BLaER1 treated with 17β-estradiol and CSF1 and Interleukin-3, amounts not matched to agents 10 nM and 100 nM (cell line): ENCODE measurements around the gene ZSCAN29.
"Not testable (repeated sequence)": the region's sequence is repeated elsewhere in the genome, so short reads cannot be mapped to it uniquely, and the experiment has no call there.

Source experiments
- H3K27ac ChIP-seq, 11 experiments: shearing (Covaris generic); formaldehyde crosslinking; 2 replicates each; pipeline ENCODE4 v1.8.1; 2022
- H3K27me3 ChIP-seq, 11 experiments: shearing (Covaris generic); formaldehyde crosslinking; 2 replicates each; pipeline ENCODE4 v1.8.1; 2022
- H3K36me3 ChIP-seq, 11 experiments: shearing (Covaris generic); formaldehyde crosslinking; 2 replicates each; pipeline ENCODE4 v1.8.1; 2022
- H3K4me1 ChIP-seq, 10 experiments: shearing (Covaris generic); formaldehyde crosslinking; 2 replicates each; pipeline ENCODE4 v1.8.1; 2022
- H3K4me2 ChIP-seq, 11 experiments: shearing (Covaris generic); formaldehyde crosslinking; 2 replicates each; pipeline ENCODE4 v1.8.1; 2022
- H3K4me3 ChIP-seq, 10 experiments: shearing (Covaris generic); formaldehyde crosslinking; 2 replicates each; pipeline ENCODE4 v1.8.1; 2022
- H3K9ac ChIP-seq, 11 experiments: shearing (Covaris generic); formaldehyde crosslinking; 2 replicates each; pipeline ENCODE4 v1.8.1; 2022
- H3K9me3 ChIP-seq, 11 experiments: shearing (Covaris generic); formaldehyde crosslinking; replicated peaks in 1 of 11; 2 replicates each; pipeline ENCODE4 v1.8.1; 2022
- H4K20me1 ChIP-seq, 11 experiments: shearing (Covaris generic); formaldehyde crosslinking; 2 replicates each; pipeline ENCODE4 v1.8.1; 2022
- Cebpa-rat ChIP-seq, 11 experiments: shearing (Covaris generic); IDR thresholded peaks; 2 replicates each; pipeline ENCODE4 v1.8.1; 2022

ZSCAN29 gene

GRCh38 chr15:43404130-43404529, 33.3 kb upstream of the ZSCAN29 start:
- Histone ChIP-seq H3K27ac (no peak overlapping the region), H4K20me1 (peaks cover 0 to 7% (median 0%) of the 10 kb centered on the region in 11 experiments; a peak in 4 of 22 replicates), H3K9ac (no peak overlapping the region), H3K36me3 (peaks cover 100% of the 10 kb centered on the region in 11 experiments), H3K4me3 (no peak overlapping the region), H3K9me3 (no peaks in the 10 kb centered on the region), H3K4me2 (no peak overlapping the region), H3K4me1 (no peaks in the 10 kb centered on the region), H3K27me3 (no peaks in the 10 kb centered on the region)
- TF ChIP-seq Cebpa-rat (IDR thresholded peaks at IDR 0.05): no peak

DNA sequence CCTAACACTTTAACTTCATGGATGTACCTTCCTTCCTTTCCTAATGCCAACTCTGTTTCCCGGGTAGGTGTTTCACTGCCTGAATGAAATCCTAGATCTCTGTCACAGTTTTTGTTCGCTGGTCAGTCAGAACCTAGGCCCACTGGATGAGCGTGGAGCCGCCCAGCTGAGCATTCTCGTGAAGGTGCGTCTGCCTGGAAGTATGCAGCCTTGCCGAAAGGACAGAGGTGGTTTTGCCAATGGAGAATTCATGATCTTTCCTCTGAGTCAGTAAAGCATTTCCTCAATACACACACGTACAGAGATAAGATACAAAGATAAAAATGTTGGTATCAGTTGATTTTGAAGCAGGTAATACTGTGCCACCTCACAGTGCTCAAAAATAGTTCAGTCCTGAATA, 32.8 kb upstream of the ZSCAN29 start:
- peaks cover 99 to 100% (median 100%) of the 10 kb centered on the region in 11 experiments for H3K36me3 ChIP-seq
- no peaks in the 10 kb centered on the region for H3K9me3 ChIP-seq
- no peak overlapping the region for H3K4me3 ChIP-seq
- no peak for TF ChIP-seq Cebpa-rat (IDR thresholded peaks at IDR 0.05)
- H3K4me1 ChIP-seq: no peaks in the 10 kb centered on the region
- H3K9ac ChIP-seq: no peak overlapping the region
- no peak overlapping the region for H3K4me2 ChIP-seq
- no peaks in the 10 kb centered on the region for H3K27me3 ChIP-seq
- peaks cover 0 to 7% (median 0%) of the 10 kb centered on the region in 11 experiments; a peak in 4 of 22 replicates for H4K20me1 ChIP-seq
- no peak overlapping the region for H3K27ac ChIP-seq

DNA sequence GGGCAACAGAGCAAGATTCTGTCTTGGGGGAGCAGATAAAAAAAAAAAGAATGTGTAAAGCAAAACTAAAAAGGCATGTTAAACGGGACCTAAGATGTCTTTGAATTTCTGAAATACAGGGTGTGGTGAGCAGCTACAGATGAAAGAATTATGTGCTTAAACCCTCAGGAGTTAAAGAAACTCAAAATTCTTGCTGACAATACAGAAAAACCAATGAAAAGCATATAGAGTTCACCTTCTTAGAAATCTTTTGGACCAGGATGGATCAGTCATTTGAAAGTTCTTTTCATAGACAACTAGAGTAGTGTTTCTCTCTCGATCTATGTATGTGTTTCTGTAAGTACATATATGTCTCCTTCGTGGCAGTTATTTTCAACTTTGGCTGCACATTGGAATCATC, 31.4 kb upstream of the ZSCAN29 start:
- Histone ChIP-seq H3K9ac (no peak overlapping the region), H3K27me3 (no peaks in the 10 kb centered on the region), H3K4me2 (no peak overlapping the region), H3K4me3 (no peak overlapping the region), H3K4me1 (no peaks in the 10 kb centered on the region), H3K27ac (no peak overlapping the region), H3K9me3 (no peaks in the 10 kb centered on the region), H3K36me3 (peaks cover 99 to 100% (median 100%) of the 10 kb centered on the region in 11 experiments), H4K20me1 (peaks cover 0 to 7% (median 0%) of the 10 kb centered on the region in 11 experiments; a peak in 4 of 22 replicates)
- TF ChIP-seq Cebpa-rat (IDR thresholded peaks at IDR 0.05): no peak

- H3K36me3 ChIP-seq: peaks cover 74 to 94% (median 92%) of the 10 kb centered on the region in 11 experiments
- not testable (repeated sequence) for H3K9ac ChIP-seq, H3K4me3 ChIP-seq, H3K27ac ChIP-seq, H3K4me1 ChIP-seq, H4K20me1 ChIP-seq, H3K27me3 ChIP-seq, H3K4me2 ChIP-seq, H3K9me3 ChIP-seq
These were observed 22.7 kb upstream of the ZSCAN29 start for GRCh38 chr15:43393592-43393991.

- H3K4me1 ChIP-seq: no peaks in the 10 kb centered on the region
- H3K4me3 ChIP-seq: no peak overlapping the region
- no peak overlapping the region for H3K9ac ChIP-seq
- no peak for TF ChIP-seq Cebpa-rat (IDR thresholded peaks at IDR 0.05)
- peaks cover 72 to 94% (median 92%) of the 10 kb centered on the region in 11 experiments for H3K36me3 ChIP-seq
- H4K20me1 ChIP-seq: peaks cover 0 to 6% (median 0%) of the 10 kb centered on the region in 11 experiments; a peak in 2 of 22 replicates
- no peak overlapping the region for H3K27ac ChIP-seq
- no peaks in the 10 kb centered on the region for H3K9me3 ChIP-seq
- H3K4me2 ChIP-seq: no peak overlapping the region
- no peaks in the 10 kb centered on the region for H3K27me3 ChIP-seq
These were observed 19.9 kb upstream of the ZSCAN29 start for GRCh38 chr15:43390723-43391122.

DNA sequence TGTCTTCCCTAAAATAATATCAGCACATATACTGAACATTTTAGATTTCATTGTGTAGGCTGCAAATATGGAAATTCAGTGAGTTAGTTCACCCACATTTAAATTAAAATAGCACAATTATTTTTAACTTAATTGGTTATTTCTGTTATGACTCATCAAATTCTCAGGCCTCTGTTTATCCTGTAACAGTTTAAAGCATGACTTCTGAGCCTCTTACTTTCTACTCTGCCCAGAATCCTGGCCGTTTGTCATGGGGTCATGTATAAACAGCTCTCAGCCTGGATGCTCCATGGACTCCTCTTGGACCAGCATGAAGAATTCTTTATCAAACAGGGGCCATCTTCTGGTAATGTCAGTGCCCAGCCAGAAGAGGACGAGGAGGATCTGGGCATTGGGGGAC, 12.2 kb upstream of the ZSCAN29 start:
- H3K4me1 ChIP-seq: no peaks in the 10 kb centered on the region
- no peak overlapping the region for H3K27ac ChIP-seq
- no peaks in the 10 kb centered on the region for H3K27me3 ChIP-seq
- no peak for TF ChIP-seq Cebpa-rat (IDR thresholded peaks at IDR 0.05)
- H3K36me3 ChIP-seq: peaks cover 94 to 100% (median 98%) of the 10 kb centered on the region in 11 experiments
- no peak overlapping the region for H3K4me3 ChIP-seq
- no peaks in the 10 kb centered on the region; a peak in 1 of 22 replicates for H4K20me1 ChIP-seq
- H3K9ac ChIP-seq: no peak overlapping the region
- no peaks in the 10 kb centered on the region for H3K9me3 ChIP-seq
- no peak overlapping the region for H3K4me2 ChIP-seq

DNA sequence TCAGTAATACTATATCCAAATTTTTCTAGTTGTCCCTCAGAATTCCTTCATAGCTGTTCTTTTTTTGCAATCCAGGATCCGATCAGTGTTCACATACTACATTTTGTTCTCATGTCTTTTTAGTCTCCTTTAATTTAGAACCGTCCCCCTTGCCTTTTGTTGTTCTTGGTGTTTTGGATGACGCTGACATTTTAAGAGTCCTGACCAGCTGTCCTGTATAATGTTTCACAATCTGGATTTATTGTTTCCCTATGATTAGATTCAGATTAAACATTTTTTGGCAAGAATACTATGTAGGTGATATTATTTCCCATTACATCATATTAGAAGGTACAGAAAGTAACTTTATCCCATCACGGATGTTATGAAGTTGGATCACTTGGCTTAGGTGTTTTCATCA, 11.5 kb upstream of the ZSCAN29 start:
- H3K4me1 ChIP-seq: no peaks in the 10 kb centered on the region
- H3K27ac ChIP-seq: no peak overlapping the region
- H3K4me2 ChIP-seq: no peak overlapping the region
- H3K27me3 ChIP-seq: no peaks in the 10 kb centered on the region
- H3K9me3 ChIP-seq: no peaks in the 10 kb centered on the region
- TF ChIP-seq Cebpa-rat (IDR thresholded peaks at IDR 0.05): no peak
- peaks cover 94 to 100% (median 98%) of the 10 kb centered on the region in 11 experiments for H3K36me3 ChIP-seq
- H3K9ac ChIP-seq: no peak overlapping the region
- H3K4me3 ChIP-seq: no peak overlapping the region
- no peaks in the 10 kb centered on the region; a peak in 1 of 22 replicates for H4K20me1 ChIP-seq

DNA sequence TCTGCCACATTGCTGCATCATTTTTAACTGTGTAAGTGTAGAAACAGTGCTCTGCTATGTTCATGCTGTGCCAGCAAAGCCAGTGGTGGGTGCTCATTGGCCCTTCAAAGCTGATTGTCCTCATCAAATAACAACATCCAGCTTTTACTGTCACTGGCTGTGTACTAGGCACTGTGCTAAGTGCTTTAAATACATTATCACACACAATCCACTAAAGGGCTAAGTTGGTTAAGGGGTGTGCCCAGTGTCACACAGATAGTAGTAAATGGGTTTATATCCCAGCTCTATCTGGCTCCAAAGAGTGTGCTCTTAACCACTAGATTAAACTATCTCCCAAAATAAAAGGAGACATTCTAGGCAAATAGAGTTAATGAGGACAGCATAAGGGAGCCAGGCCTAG, 7.8 kb upstream of the ZSCAN29 start:
- Histone ChIP-seq H3K4me1 (peaks cover 0 to 6% (median 2%) of the 10 kb centered on the region in 10 experiments; a peak in 7 of 20 replicates), H4K20me1 (peaks cover 0 to 14% (median 0%) of the 10 kb centered on the region in 11 experiments; a peak in 5 of 22 replicates), H3K27ac (no peak overlapping the region), H3K4me3 (no peak overlapping the region), H3K9me3 (peaks cover 0 to 8% (median 0%) of the 10 kb centered on the region in 11 experiments; a peak in 1 of 22 replicates), H3K27me3 (no peaks in the 10 kb centered on the region), H3K9ac (no peak overlapping the region), H3K4me2 (no peak overlapping the region), H3K36me3 (peaks cover 70 to 98% (median 85%) of the 10 kb centered on the region in 11 experiments)
- no peak for TF ChIP-seq Cebpa-rat (IDR thresholded peaks at IDR 0.05)

- Histone ChIP-seq H3K4me3 (no peak overlapping the region), H3K9ac (no peak overlapping the region), H3K36me3 (peaks cover 47 to 77% (median 62%) of the 10 kb centered on the region in 11 experiments), H3K9me3 (peaks cover 0 to 8% (median 0%) of the 10 kb centered on the region in 11 experiments; a peak in 1 of 22 replicates), H3K4me2 (peak overlapping the region in 4 of 11 experiments; percentile 9 to 20 (median 15); a peak in 3 of 22 replicates), H3K4me1 (peaks cover 15 to 26% (median 20%) of the 10 kb centered on the region in 10 experiments), H3K27me3 (no peaks in the 10 kb centered on the region), H4K20me1 (peaks cover 0 to 23% (median 0%) of the 10 kb centered on the region in 11 experiments; a peak in 6 of 22 replicates), H3K27ac (no peak overlapping the region)
- no peak for TF ChIP-seq Cebpa-rat (IDR thresholded peaks at IDR 0.05)
These were observed 5.3 kb upstream of the ZSCAN29 start for GRCh38 chr15:43376017-43376705.
